Astrocyte of the cerebellum (primary cell): ENCODE measurements around the gene SHROOM3.

Experiments
- DNase-seq: peaks from one replicate; pipeline ENCODE4 v3.0.0-alpha.2; 2011; ENCODE audit warnings: low read depth
- H3K4me3 ChIP-seq: 2 replicates; pipeline ENCODE4 v1.5.1; 2011; ENCODE audit warnings: mild to moderate bottlenecking, low read depth, low read length, moderate library complexity
- CTCF ChIP-seq: IDR thresholded peaks from 2 replicates; pipeline ENCODE4 v1.5.1; 2012; ENCODE audit warnings: low read length, low read depth, moderate library complexity, mild to moderate bottlenecking; ENCODE audit errors: missing control alignments
- in situ Hi-C: cut with HindIII; loops from 2 replicates; pipeline ENCODE4 v1.10.0; 2017; ENCODE audit warnings: low sequenced_read_pairs

SHROOM3 gene

GRCh38 chr4:76651616-76652015 lies 216.6 kb downstream of the SHROOM3 start:
- no peak for TF ChIP-seq CTCF
- H3K4me3 ChIP-seq, result no peak overlapping the region
- in situ Hi-C loops, result no loop called here
- DNase-seq, result no peak

GRCh38 chr4:76652389-76652788 lies 217.4 kb downstream of the SHROOM3 start:
- H3K4me3 ChIP-seq, result no peak overlapping the region
- no peak for TF ChIP-seq CTCF
- DNase-seq, result no peak
- in situ Hi-C loops, result no loop called here

GRCh38 chr4:76654084-76654483 lies 219.1 kb downstream of the SHROOM3 start:
- H3K4me3 ChIP-seq, result no peak overlapping the region
- DNase-seq, result no peak
- in situ Hi-C loops, result no loop called here
- TF ChIP-seq CTCF, result no peak

- no peak overlapping the region for H3K4me3 ChIP-seq
- no peak for DNase-seq
- in situ Hi-C loops, result no loop called here
- no peak for TF ChIP-seq CTCF
Observed at GRCh38 chr4:76654791-76655190, 219.8 kb downstream of the SHROOM3 start.

- DNase-seq, result no peak
- H3K4me3 ChIP-seq, result no peak overlapping the region
- in situ Hi-C loops, result no loop called here
- no peak for TF ChIP-seq CTCF
Observed at GRCh38 chr4:76655566-76656479, 220.8 kb downstream of the SHROOM3 start.

GRCh38 chr4:76657443-76657842 lies 222.4 kb downstream of the SHROOM3 start:
- no peak for TF ChIP-seq CTCF
- H3K4me3 ChIP-seq, result no peak overlapping the region
- in situ Hi-C loops, result no loop called here
- DNase-seq, result no peak
